ENCODE data around the gene RUNX1. TPM values are rescaled to one million over a fixed set of nuclear protein-coding genes. Genes with fewer than 3 reads are reported as not detected.
A peak's percentile ranks its signal among the peaks of the same experiment; 100 is the strongest.

RUNX1 gene
- total RNA-seq, 1 experiment from 2014 or later, result 3.9 TPM

GRCh38 chr21:34826836-34827235 is 222.3 kb downstream of the RUNX1 start:
- in situ Hi-C loops (cut with HindIII; ENCODE audit: low pct_unique_long_range_greater_than_20kb, low sequenced_read_pairs), result no loop called here
- no peak for DNase-seq (ENCODE audit: low read depth, low spot score)

- DNase-seq (ENCODE audit: low read depth, low spot score), result no peak
- in situ Hi-C loops (cut with HindIII; ENCODE audit: low pct_unique_long_range_greater_than_20kb, low sequenced_read_pairs), result no loop called here
These were observed 223.1 kb downstream of the RUNX1 start for GRCh38 chr21:34825948-34826548.

- in situ Hi-C loops (cut with HindIII; ENCODE audit: low pct_unique_long_range_greater_than_20kb, low sequenced_read_pairs), result no loop called here
- DNase-seq (ENCODE audit: low read depth, low spot score), result no peak
These were observed 224.0 kb downstream of the RUNX1 start for GRCh38 chr21:34825101-34825500.

- DNase-seq (ENCODE audit: low read depth, low spot score), result no peak
- in situ Hi-C loops (cut with HindIII; ENCODE audit: low pct_unique_long_range_greater_than_20kb, low sequenced_read_pairs), result no loop called here
These were observed 224.8 kb downstream of the RUNX1 start for GRCh38 chr21:34824314-34824713.

GRCh38 chr21:34822942-34823341 is 226.2 kb downstream of the RUNX1 start:
- in situ Hi-C loops (cut with HindIII; ENCODE audit: low pct_unique_long_range_greater_than_20kb, low sequenced_read_pairs), result no loop called here
- DNase-seq (ENCODE audit: low read depth, low spot score), result no peak

- DNase-seq (ENCODE audit: low read depth, low spot score), result no peak
- in situ Hi-C loops (cut with HindIII; ENCODE audit: low pct_unique_long_range_greater_than_20kb, low sequenced_read_pairs), result no loop called here
These were observed 226.9 kb downstream of the RUNX1 start for GRCh38 chr21:34822168-34822567.

GRCh38 chr21:34821717-34822116 is 227.4 kb downstream of the RUNX1 start:
- DNase-seq (ENCODE audit: low read depth, low spot score), result no peak
- in situ Hi-C loops (cut with HindIII; ENCODE audit: low pct_unique_long_range_greater_than_20kb, low sequenced_read_pairs), result no loop called here

GRCh38 chr21:34820051-34820450 is 229.1 kb downstream of the RUNX1 start:
- DNase-seq (ENCODE audit: low read depth, low spot score), result peak; percentile 17
- in situ Hi-C loops (cut with HindIII; ENCODE audit: low pct_unique_long_range_greater_than_20kb, low sequenced_read_pairs), result no loop called here

GRCh38 chr21:34819357-34819999 is 229.6 kb downstream of the RUNX1 start:
- in situ Hi-C loops (cut with HindIII; ENCODE audit: low pct_unique_long_range_greater_than_20kb, low sequenced_read_pairs), result no loop called here
- DNase-seq (ENCODE audit: low read depth, low spot score), result no peak

- no peak for DNase-seq (ENCODE audit: low read depth, low spot score)
- in situ Hi-C loops (cut with HindIII; ENCODE audit: low pct_unique_long_range_greater_than_20kb, low sequenced_read_pairs), result no loop called here
These were observed 230.4 kb downstream of the RUNX1 start for GRCh38 chr21:34818662-34819158.

GRCh38 chr21:34817821-34818661 is 231.1 kb downstream of the RUNX1 start:
- DNase-seq (ENCODE audit: low read depth, low spot score), result no peak
- in situ Hi-C loops (cut with HindIII; ENCODE audit: low pct_unique_long_range_greater_than_20kb, low sequenced_read_pairs), result no loop called here

- in situ Hi-C loops (cut with HindIII; ENCODE audit: low pct_unique_long_range_greater_than_20kb, low sequenced_read_pairs), result no loop called here
- DNase-seq (ENCODE audit: low read depth, low spot score), result no peak
These were observed 233.0 kb downstream of the RUNX1 start for GRCh38 chr21:34815831-34816705.

GRCh38 chr21:34814529-34814951 is 234.6 kb downstream of the RUNX1 start:
- no peak for DNase-seq (ENCODE audit: low read depth, low spot score)
- in situ Hi-C loops (cut with HindIII; ENCODE audit: low pct_unique_long_range_greater_than_20kb, low sequenced_read_pairs), result no loop called here

GRCh38 chr21:34813266-34813894 is 235.7 kb downstream of the RUNX1 start:
- in situ Hi-C loops (cut with HindIII; ENCODE audit: low pct_unique_long_range_greater_than_20kb, low sequenced_read_pairs), result no loop called here
- DNase-seq (ENCODE audit: low read depth, low spot score), result no peak

GRCh38 chr21:34812504-34813265 is 236.4 kb downstream of the RUNX1 start:
- in situ Hi-C loops (cut with HindIII; ENCODE audit: low pct_unique_long_range_greater_than_20kb, low sequenced_read_pairs), result no loop called here
- DNase-seq (ENCODE audit: low read depth, low spot score), result no peak

- no peak for DNase-seq (ENCODE audit: low read depth, low spot score)
- in situ Hi-C loops (cut with HindIII; ENCODE audit: low pct_unique_long_range_greater_than_20kb, low sequenced_read_pairs), result no loop called here
These were observed 237.7 kb downstream of the RUNX1 start for GRCh38 chr21:34811368-34811767.

GRCh38 chr21:34810786-34811185 is 238.3 kb downstream of the RUNX1 start:
- in situ Hi-C loops (cut with HindIII; ENCODE audit: low pct_unique_long_range_greater_than_20kb, low sequenced_read_pairs), result no loop called here
- no peak for DNase-seq (ENCODE audit: low read depth, low spot score)

Measured in SK-MEL-5 (cell line).